IMR-90 (cell line): ENCODE results near the gene ADAMTS17. TPM values are rescaled to one million over a fixed set of nuclear protein-coding genes. Genes with fewer than 3 reads are reported as not detected.

ENCODE experiments used
- ATAC-seq: fragments of 200-7000 bp; cut with Tn5 transposase; 2 replicates; pipeline ENCODE4 v1.9.1; 2020; ENCODE audit warnings: low read depth, mild to moderate bottlenecking, moderate library complexity
- BruUV-seq: library from RNA; stranded (reverse); fragments of 400-500 nt; replicated peaks from 2 replicates; lab custom pipeline; 2021; lab: Mats Ljungman, UMichigan
- CTCF ChIA-PET: fragments of 300-600 bp; formaldehyde crosslinking; extraction: SDS; loops from one replicate; lab custom pipeline; 2021; ENCODE audit warnings: antibody characterized with exemption; lab: Yijun Ruan, JAX
- POLR2A ChIA-PET: fragments of 300-600 bp; sonication (Branson Sonifier 250); formaldehyde crosslinking; loops from one replicate; lab custom pipeline; 2022; ENCODE audit warnings: antibody characterized with exemption; ENCODE audit not compliant: unreplicated experiment; lab: Charles Lee
- DNase-seq: peaks from one replicate; pipeline ENCODE4 v3.0.0; 2013
- H2AFZ ChIP-seq: replicated peaks from 2 replicates; pipeline ENCODE3; 2013; ENCODE audit warnings: low read length, mild to moderate bottlenecking; ENCODE audit not compliant: poor library complexity
- H2AK5ac ChIP-seq: 2 replicates; pipeline ENCODE4 v1.6.1; 2013; ENCODE audit warnings: low read depth, low read length, inconsistent platforms
- H2AK9ac ChIP-seq: replicated peaks from 2 replicates; pipeline ENCODE3; 2013; ENCODE audit warnings: mild to moderate bottlenecking, low read depth, low read length, moderate library complexity; ENCODE audit not compliant: poor library complexity
- H2BK120ac ChIP-seq: 2 replicates; pipeline ENCODE4 v1.6.1; 2013; ENCODE audit warnings: low read depth, low read length, inconsistent platforms
- H2BK15ac ChIP-seq: 3 replicates; pipeline ENCODE4 v1.6.1; 2013; ENCODE audit warnings: low read depth, low read length, inconsistent platforms
- H2BK20ac ChIP-seq: 2 replicates; pipeline ENCODE4 v1.6.1; 2013; ENCODE audit warnings: low read depth, mild to moderate bottlenecking, inconsistent platforms, low read length, moderate library complexity
- H2BK5ac ChIP-seq: 2 replicates; pipeline ENCODE4 v1.6.1; 2013; ENCODE audit warnings: mild to moderate bottlenecking, low read depth, low read length, inconsistent platforms; ENCODE audit not compliant: poor library complexity, severe bottlenecking
- H3K14ac ChIP-seq: replicated peaks from 2 replicates; pipeline ENCODE4 v1.6.1; 2013; ENCODE audit warnings: low read depth, low read length, inconsistent platforms
- H3K18ac ChIP-seq: 2 replicates; pipeline ENCODE4 v1.6.1; 2013; ENCODE audit warnings: low read depth, low read length, control low read depth
- H3K23ac ChIP-seq: 2 replicates; pipeline ENCODE4 v1.6.1; 2013; ENCODE audit warnings: low read depth, low read length, inconsistent platforms
- H3K27ac ChIP-seq: 2 replicates; pipeline ENCODE4 v1.5.1; 2013; ENCODE audit warnings: mild to moderate bottlenecking, control low read depth, low read length; ENCODE audit not compliant: insufficient read depth
- H3K27me3 ChIP-seq: 2 replicates; pipeline ENCODE4 v1.6.1; 2013; ENCODE audit warnings: low read length; ENCODE audit not compliant: control insufficient read depth, insufficient read depth
- H3K36me3 ChIP-seq: 2 replicates; pipeline ENCODE4 v1.6.1; 2013; ENCODE audit warnings: low read length, mixed read lengths; ENCODE audit not compliant: control insufficient read depth, insufficient read depth
- H3K4ac ChIP-seq: 2 replicates; pipeline ENCODE4 v1.6.1; 2013; ENCODE audit warnings: low read depth, low read length, inconsistent platforms
- H3K4me1 ChIP-seq: 2 replicates; pipeline ENCODE4 v1.6.1; 2013; ENCODE audit warnings: low read length, mixed read lengths; ENCODE audit not compliant: control insufficient read depth, insufficient read depth
- H3K4me2 ChIP-seq: 2 replicates; pipeline ENCODE4 v1.6.1; 2013; ENCODE audit warnings: low read depth, mild to moderate bottlenecking, control low read depth, low read length, moderate library complexity
- H3K4me3 ChIP-seq: 2 replicates; pipeline ENCODE4 v1.5.1; 2013; ENCODE audit warnings: low read depth, mild to moderate bottlenecking, control low read depth, low read length, moderate library complexity; ENCODE audit not compliant: insufficient read depth
- H3K56ac ChIP-seq: 2 replicates; pipeline ENCODE4 v1.6.1; 2013; ENCODE audit warnings: low read length, inconsistent platforms; ENCODE audit not compliant: insufficient read depth; ENCODE audit errors: extremely low read depth
- H3K79me1 ChIP-seq, 2 experiments: 2 replicates each; pipeline ENCODE4 v1.6.1; 2013; ENCODE audit warnings: low read length in 2 of 2, inconsistent platforms in 1 of 2, low read depth in 1 of 2
- H3K9ac ChIP-seq: 2 replicates; pipeline ENCODE4 v1.6.1; 2013; ENCODE audit warnings: low read depth, low read length, control low read depth
- H3K9me1 ChIP-seq: 2 replicates; pipeline ENCODE4 v1.6.1; 2013; ENCODE audit warnings: low read length, inconsistent platforms; ENCODE audit not compliant: insufficient read depth
- H3K9me3 ChIP-seq: 2 replicates; pipeline ENCODE4 v1.6.1; 2013; ENCODE audit warnings: low read length; ENCODE audit not compliant: control insufficient read depth, insufficient read depth
- H4K20me1 ChIP-seq: 2 replicates; pipeline ENCODE4 v1.6.1; 2013; ENCODE audit warnings: low read length, inconsistent platforms; ENCODE audit not compliant: insufficient read depth
- H4K5ac ChIP-seq: 2 replicates; pipeline ENCODE4 v1.6.1; 2013; ENCODE audit warnings: mild to moderate bottlenecking, low read depth, low read length, control low read depth
- H4K8ac ChIP-seq, 2 experiments: 2 replicates each; pipeline ENCODE4 v1.6.1; 2013; ENCODE audit warnings: low read depth in 2 of 2, low read length in 2 of 2, control low read depth in 1 of 2, inconsistent platforms in 1 of 2
- H4K91ac ChIP-seq: 2 replicates; pipeline ENCODE4 v1.6.1; 2013; ENCODE audit warnings: low read depth, low read length, inconsistent platforms; ENCODE audit not compliant: insufficient read depth
- BHLHE40 ChIP-seq: fragments of 150-350 bp; IDR thresholded peaks from 2 replicates; pipeline ENCODE4 v1.6.1; 2016; ENCODE audit warnings: mild to moderate bottlenecking, low read depth, low read length
- CHD1 ChIP-seq: IDR thresholded peaks from 2 replicates; pipeline ENCODE4 v1.6.1; 2012; ENCODE audit warnings: low read depth, low read length, improper control_type of control experiment
- FOS ChIP-seq: fragments of 150-350 bp; IDR thresholded peaks from 2 replicates; pipeline ENCODE4 v1.6.1; 2016; ENCODE audit warnings: low read depth, low read length
- MAFK ChIP-seq: IDR thresholded peaks from 2 replicates; pipeline ENCODE4 v1.6.1; 2012; ENCODE audit warnings: low read depth, low read length, improper control_type of control experiment
- MAZ ChIP-seq: IDR thresholded peaks from 2 replicates; pipeline ENCODE4 v1.6.1; 2012; ENCODE audit warnings: low read depth, mild to moderate bottlenecking, low read length, improper control_type of control experiment, moderate library complexity, borderline replicate concordance
- MXI1 ChIP-seq: IDR thresholded peaks from 2 replicates; pipeline ENCODE4 v1.6.1; 2012; ENCODE audit warnings: low read depth, mild to moderate bottlenecking, low read length, moderate library complexity, borderline replicate concordance
- NFE2L2 ChIP-seq: fragments of 150-350 bp; IDR thresholded peaks from 2 replicates; pipeline ENCODE4 v1.6.1; 2016; ENCODE audit warnings: low read depth, mild to moderate bottlenecking, low read length
- RAD21 ChIP-seq: IDR thresholded peaks from 2 replicates; pipeline ENCODE4 v1.6.1; 2012; ENCODE audit warnings: low read length, improper control_type of control experiment
- RCOR1 ChIP-seq: IDR thresholded peaks from 2 replicates; pipeline ENCODE4 v1.6.1; 2012; ENCODE audit warnings: mild to moderate bottlenecking, low read length, improper control_type of control experiment; ENCODE audit not compliant: insufficient replicate concordance
- SMC3 ChIP-seq: fragments of 150-350 bp; IDR thresholded peaks from 2 replicates; pipeline ENCODE4 v1.6.1; 2016; ENCODE audit warnings: low read depth, mild to moderate bottlenecking, antibody characterized with exemption, low read length, moderate library complexity
- WGBS, 2 experiments: methylation state at CpG; one replicate each; pipeline versions ENCODE4 v1.1.5 to v1.1.7; 2013; ENCODE audit warnings: missing lambda C conversion rate in 2 of 2; ENCODE audit not compliant: insufficient read length in 1 of 2; ENCODE audit errors: extremely low coverage in 2 of 2; 5-methylcytosine and 5-hydroxymethylcytosine counted together
- dilution Hi-C: fragments of 300-500 bp; cut with HindIII; formaldehyde crosslinking; loops from one replicate; pipeline ENCODE4 v1.14.3; 2018; ENCODE audit warnings: low sequenced_read_pairs; ENCODE audit not compliant: unreplicated experiment
- in situ Hi-C: fragments of 300-500 bp; cut with MboI; formaldehyde crosslinking; loops from 3 replicates; pipeline ENCODE4 v1.14.3; 2019; ENCODE audit warnings: low sequenced_read_pairs, inconsistent platforms, mixed read lengths
- intact Hi-C: fragments of 100-400 bp; cut with micrococcal nuclease; formaldehyde crosslinking; loops from 2 replicates; pipeline ENCODE4 v1.10.0; 2022
- polyA plus RNA-seq, 3 experiments: library from polyadenylated mRNA; depleted of rRNA; stranded (reverse); fragments of >200 nt; gene quantifications; 2 replicates each; pipeline ENCODE4 v1.2.3, GENCODE V29; 2012; ENCODE audit warnings: low replicate concordance in 1 of 3
- total RNA-seq: library from RNA; depleted of rRNA; stranded (reverse); fragments of >200 nt; gene quantifications from 2 replicates; pipeline ENCODE4 v1.2.3, GENCODE V29; 2012
- TF ChIP-seq, protein P1 (sequence below): fragments of 150-350 bp; IDR thresholded peaks from 2 replicates; pipeline ENCODE4 v1.6.1; 2016; ENCODE audit warnings: low read depth, mild to moderate bottlenecking, low read length, moderate library complexity, borderline replicate concordance
- TF ChIP-seq, protein P2 (sequence below): conservative IDR thresholded peaks from 2 replicates; pipeline ENCODE4 v1.5.1; 2012; ENCODE audit warnings: mild to moderate bottlenecking, low read depth, low read length, improper control_type of control experiment
- TF ChIP-seq, protein P3 (sequence below): fragments of 150-350 bp; IDR thresholded peaks from 2 replicates; pipeline ENCODE4 v1.6.1; 2017; ENCODE audit warnings: mild to moderate bottlenecking, antibody characterized with exemption, low read length, low read depth

Gene ADAMTS17
- total and polyA plus RNA-seq, 2 of the 4 experiments (the other 2 are of a cell fraction), result 0.03 TPM; not detected in 1

DNA sequence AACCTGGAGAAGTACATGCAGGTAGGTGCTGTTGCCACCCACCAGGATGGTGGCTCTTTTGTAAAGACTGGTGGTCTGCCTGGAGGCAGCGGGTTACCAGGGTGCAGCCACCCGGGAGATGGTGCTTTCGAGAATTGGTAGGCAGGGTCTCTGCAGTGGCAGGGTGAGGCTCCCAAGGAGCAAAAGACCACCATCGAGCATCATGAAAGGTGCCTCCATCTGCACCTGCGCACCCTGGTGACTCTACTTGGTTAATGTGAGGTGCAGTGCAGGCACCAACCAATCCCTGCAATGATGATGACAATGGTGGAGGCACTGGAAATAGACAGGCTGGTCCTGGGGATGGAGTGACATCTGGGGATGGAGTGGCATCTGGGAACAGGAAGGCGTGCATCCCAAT lies 236.7 kb downstream of the ADAMTS17 start:
- Histone ChIP-seq H3K79me1 (no peaks in the 10 kb centered on the region), H3K27ac (no peak overlapping the region), H3K9ac (no peak overlapping the region), H3K4me3 (no peak overlapping the region), H3K4me1 (no peaks in the 10 kb centered on the region), H3K18ac (no peak overlapping the region), H3K23ac (no peak overlapping the region), H2AFZ (no peak overlapping the region), H3K9me3 (peaks cover under 1% of the 10 kb centered on the region; the same call in 1 of the 2 replicates), H4K8ac (no peak overlapping the region), H4K5ac (no peak overlapping the region), H2AK9ac (no peak overlapping the region), H2BK15ac (no peak overlapping the region), H3K9me1 (no peaks in the 10 kb centered on the region), H2BK120ac (no peak overlapping the region), H3K27me3 (no peaks in the 10 kb centered on the region), H3K56ac (no peak overlapping the region), H3K36me3 (no peaks in the 10 kb centered on the region), H4K91ac (no peak overlapping the region), H4K20me1 (no peaks in the 10 kb centered on the region), H2BK5ac (no peak overlapping the region), H2AK5ac (no peak overlapping the region), H3K14ac (no peak overlapping the region), H2BK20ac (no peak overlapping the region), H3K4ac (no peak overlapping the region), H3K4me2 (no peak overlapping the region)
- no peak for ATAC-seq
- intact Hi-C loops (no loop called here), dilution Hi-C loops (no loop called here), in situ Hi-C loops (loop anchor here (25.0 kb wide), 1 partner anchor 843 kb away; the partner anchor contains the start of gene LRRC28)
- ChIA-PET POLR2A (no interaction called here), CTCF (no interaction called here)
- no peak for TF ChIP-seq MAZ
- no peak for TF ChIP-seq BHLHE40
- no peak for TF ChIP-seq CHD1
- TF ChIP-seq SMC3, result no peak
- TF ChIP-seq RAD21, result no peak
- TF ChIP-seq MAFK, result no peak
- TF ChIP-seq MXI1, result no peak
- TF ChIP-seq, protein P1, sequence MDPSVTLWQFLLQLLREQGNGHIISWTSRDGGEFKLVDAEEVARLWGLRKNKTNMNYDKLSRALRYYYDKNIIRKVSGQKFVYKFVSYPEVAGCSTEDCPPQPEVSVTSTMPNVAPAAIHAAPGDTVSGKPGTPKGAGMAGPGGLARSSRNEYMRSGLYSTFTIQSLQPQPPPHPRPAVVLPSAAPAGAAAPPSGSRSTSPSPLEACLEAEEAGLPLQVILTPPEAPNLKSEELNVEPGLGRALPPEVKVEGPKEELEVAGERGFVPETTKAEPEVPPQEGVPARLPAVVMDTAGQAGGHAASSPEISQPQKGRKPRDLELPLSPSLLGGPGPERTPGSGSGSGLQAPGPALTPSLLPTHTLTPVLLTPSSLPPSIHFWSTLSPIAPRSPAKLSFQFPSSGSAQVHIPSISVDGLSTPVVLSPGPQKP, result no peak
- TF ChIP-seq, protein P2, sequence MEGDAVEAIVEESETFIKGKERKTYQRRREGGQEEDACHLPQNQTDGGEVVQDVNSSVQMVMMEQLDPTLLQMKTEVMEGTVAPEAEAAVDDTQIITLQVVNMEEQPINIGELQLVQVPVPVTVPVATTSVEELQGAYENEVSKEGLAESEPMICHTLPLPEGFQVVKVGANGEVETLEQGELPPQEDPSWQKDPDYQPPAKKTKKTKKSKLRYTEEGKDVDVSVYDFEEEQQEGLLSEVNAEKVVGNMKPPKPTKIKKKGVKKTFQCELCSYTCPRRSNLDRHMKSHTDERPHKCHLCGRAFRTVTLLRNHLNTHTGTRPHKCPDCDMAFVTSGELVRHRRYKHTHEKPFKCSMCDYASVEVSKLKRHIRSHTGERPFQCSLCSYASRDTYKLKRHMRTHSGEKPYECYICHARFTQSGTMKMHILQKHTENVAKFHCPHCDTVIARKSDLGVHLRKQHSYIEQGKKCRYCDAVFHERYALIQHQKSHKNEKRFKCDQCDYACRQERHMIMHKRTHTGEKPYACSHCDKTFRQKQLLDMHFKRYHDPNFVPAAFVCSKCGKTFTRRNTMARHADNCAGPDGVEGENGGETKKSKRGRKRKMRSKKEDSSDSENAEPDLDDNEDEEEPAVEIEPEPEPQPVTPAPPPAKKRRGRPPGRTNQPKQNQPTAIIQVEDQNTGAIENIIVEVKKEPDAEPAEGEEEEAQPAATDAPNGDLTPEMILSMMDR, result no peak
- TF ChIP-seq NFE2L2, result no peak
- TF ChIP-seq RCOR1, result no peak
- TF ChIP-seq FOS, result no peak
- TF ChIP-seq, protein P3, sequence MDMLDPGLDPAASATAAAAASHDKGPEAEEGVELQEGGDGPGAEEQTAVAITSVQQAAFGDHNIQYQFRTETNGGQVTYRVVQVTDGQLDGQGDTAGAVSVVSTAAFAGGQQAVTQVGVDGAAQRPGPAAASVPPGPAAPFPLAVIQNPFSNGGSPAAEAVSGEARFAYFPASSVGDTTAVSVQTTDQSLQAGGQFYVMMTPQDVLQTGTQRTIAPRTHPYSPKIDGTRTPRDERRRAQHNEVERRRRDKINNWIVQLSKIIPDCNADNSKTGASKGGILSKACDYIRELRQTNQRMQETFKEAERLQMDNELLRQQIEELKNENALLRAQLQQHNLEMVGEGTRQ, result no peak
- BruUV-seq, result no TSS peak
- 100% methylated on average over 4 of the region's 6 CpGs; no CpG with 5 or more reads in 1 of the 2 experiments for WGBS, 2 experiments
- DNase-seq, result no peak
